ENCODE measurements around the gene PRRC2B.
"Not testable (repeated sequence)": the region's sequence is repeated elsewhere in the genome, so short reads cannot be mapped to it uniquely, and the experiment has no call there.

PRRC2B gene

GRCh38 chr9:131386281-131386680, 7.6 kb upstream of the PRRC2B start:
- DNase-seq (ENCODE audit: low read depth): no peak

DNA sequence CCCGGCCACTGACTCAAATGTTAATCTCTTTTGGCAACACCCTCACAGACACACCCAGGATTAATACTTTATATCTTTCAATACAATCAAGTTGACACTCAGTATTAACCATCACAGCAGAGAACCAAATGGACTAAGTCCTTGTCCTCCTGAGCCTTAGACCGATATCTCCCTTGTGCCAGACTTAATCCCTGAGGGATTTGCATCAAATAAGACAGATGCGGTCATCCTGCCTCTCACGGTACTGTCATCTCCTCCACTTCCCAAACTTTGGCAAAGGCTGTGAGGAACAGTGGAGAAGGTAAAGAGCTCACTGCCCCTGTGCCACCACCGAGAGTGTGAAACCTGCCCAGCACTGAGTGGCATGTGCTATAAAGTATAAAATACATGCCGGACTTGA, 6.5 kb upstream of the PRRC2B start:
- DNase-seq (ENCODE audit: low read depth): no peak

- no peak for DNase-seq (ENCODE audit: low read depth)
Observed at GRCh38 chr9:131391020-131391419, 2.9 kb upstream of the PRRC2B start.

DNA sequence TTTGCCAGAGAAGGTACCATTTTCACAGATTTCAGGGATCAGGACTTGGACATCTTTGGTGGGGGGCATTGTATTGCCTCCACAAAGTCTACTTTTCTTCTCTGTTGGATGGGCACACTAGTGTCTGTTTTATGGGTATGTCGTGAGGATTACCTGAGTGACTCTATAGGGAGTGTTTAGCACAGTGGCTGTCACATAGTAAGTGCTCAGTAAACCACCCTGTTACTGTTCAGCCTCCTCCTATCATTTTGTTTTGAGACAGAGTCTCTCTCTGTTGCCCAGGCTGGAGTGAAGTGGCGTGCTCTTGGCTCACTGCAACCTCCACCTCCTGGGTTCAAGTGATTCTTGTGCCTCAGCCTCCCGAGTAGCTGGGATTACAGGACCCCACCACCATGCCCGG, 2.4 kb upstream of the PRRC2B start:
- DNase-seq (ENCODE audit: low read depth): no peak

DNA sequence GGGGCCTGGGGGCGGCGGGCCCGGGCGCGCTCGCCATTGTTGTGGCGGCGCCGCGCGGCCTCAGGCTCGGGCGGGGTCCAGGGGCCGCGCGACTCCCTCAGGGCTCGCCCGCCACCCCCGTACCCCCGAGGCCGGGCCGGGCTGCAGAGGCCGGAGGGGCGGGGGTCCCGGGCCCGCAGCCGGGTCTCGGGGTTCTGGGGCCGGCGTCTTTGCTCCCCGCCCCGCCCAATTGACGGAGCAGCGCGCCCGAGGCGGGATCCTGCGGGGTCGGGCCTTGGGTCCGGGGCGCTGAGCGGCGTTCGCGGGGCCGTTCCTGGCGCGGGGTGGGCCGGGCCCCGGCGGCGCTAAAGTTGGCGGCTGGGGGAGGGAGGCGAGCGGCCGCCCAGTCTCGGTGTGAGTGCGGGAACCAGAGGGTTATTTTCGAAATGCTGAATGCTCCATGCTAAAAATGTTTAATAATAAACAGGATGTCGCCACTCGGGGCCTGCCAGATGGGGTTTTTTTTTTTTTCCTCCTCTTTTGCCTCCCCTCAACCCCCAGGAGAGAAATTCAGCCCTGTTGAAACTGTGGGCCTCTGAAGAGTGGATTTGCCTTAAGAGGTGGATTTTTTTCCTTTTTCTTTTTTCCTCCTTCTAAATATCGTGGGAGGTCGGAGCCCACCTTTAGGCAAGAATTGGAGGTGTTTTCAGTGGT, 724 bp downstream of the PRRC2B start:
- no peak for DNase-seq (ENCODE audit: low read depth)

DNA sequence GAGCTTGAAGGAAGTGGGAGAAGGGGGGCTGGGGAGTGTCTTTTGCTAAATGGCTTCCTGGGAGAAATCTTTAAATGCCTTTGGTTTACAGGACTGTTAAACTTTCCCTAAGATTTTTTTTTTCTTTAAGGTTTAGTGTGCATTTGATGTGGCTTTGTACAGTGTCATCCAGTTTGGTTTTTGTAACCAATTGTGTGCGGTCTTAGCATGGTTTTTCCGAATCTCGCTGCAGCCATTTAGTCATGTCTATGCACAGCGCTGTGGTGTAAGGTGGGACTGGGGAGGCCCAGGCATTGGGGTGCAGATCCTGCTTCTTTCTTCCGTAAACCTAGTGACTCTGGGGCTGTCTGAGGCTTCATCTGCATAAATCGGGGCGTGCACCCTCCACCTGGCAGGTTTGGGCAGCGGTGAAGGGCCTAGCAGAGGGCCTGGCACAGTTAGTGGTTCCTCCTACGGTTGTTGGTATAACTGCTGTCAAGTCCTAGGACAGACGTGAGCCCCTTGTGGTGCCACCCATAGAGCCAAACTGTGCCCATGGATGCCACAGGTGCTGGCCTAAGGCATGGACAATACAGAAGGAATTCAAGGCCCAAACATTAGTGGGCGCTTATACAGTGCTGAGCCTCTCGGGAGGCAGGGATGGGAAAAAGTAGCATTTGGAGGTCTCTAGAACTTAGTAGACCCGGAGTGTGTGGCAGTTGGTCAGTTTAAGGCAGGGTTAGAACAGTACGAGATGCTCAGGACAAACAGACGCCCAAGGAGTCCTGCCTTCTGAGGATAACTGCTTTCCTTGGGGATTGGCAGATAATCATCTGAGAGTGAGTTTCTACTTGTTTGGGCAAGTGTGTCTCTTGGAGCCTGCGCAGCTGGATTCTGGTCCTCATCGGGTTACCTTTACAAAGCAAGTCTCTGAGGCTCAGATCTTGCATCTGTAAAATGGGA, 1.5 kb downstream of the PRRC2B start:
- DNase-seq (ENCODE audit: low read depth): peak; percentile 67

- DNase-seq (ENCODE audit: low read depth): not testable (repeated sequence)
Observed at GRCh38 chr9:131396099-131396479, 2.2 kb downstream of the PRRC2B start.

DNA sequence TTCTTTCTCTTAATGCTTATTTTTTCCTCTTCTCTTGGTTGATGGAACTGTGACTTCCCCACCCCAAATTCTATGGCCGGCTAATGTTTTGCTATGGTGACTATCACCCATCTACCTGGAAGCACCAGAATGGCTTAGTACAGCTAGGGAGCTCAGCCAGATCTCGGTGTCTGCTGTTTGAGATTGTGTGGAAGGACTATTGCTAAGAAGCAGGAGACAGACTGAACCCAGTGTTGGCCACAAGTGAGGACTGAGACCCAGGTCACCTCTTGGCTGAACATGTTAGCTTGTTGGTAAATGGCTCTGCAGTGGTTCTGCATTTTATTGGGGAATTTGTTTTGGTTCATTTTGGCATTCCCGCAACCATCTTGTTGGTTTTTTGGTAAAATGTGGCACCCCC, 2.7 kb downstream of the PRRC2B start:
- no peak for DNase-seq (ENCODE audit: low read depth)

GRCh38 chr9:131397100-131397790, 3.4 kb downstream of the PRRC2B start:
- no peak for DNase-seq (ENCODE audit: low read depth)

- DNase-seq (ENCODE audit: low read depth): peak; percentile 46
Observed at GRCh38 chr9:131398204-131398603, 4.3 kb downstream of the PRRC2B start.

GRCh38 chr9:131399972-131400371, 6.1 kb downstream of the PRRC2B start:
- DNase-seq (ENCODE audit: low read depth): no peak

- DNase-seq (ENCODE audit: low read depth): no peak
Observed at GRCh38 chr9:131400627-131401026, 6.7 kb downstream of the PRRC2B start.

DNA sequence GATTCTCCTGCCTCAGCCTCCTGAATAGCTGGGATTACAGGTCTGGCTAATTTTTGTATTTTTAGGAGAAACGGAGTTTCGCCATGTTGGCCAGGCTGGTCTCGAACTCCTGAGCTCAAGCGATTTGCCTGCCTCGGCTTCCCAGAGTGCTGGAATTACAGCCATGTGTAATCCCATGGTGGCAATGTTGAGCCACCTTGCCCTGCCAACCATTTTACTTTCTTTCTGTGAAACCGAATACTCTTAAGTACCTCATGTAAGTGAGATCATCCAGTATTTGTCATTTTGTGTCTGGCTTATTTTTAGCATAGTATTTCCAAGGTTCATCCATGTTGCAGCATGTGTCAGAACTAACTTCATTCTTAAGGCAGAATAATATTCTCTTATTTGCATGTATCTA, 8.2 kb downstream of the PRRC2B start:
- no peak for DNase-seq (ENCODE audit: low read depth)

DNA sequence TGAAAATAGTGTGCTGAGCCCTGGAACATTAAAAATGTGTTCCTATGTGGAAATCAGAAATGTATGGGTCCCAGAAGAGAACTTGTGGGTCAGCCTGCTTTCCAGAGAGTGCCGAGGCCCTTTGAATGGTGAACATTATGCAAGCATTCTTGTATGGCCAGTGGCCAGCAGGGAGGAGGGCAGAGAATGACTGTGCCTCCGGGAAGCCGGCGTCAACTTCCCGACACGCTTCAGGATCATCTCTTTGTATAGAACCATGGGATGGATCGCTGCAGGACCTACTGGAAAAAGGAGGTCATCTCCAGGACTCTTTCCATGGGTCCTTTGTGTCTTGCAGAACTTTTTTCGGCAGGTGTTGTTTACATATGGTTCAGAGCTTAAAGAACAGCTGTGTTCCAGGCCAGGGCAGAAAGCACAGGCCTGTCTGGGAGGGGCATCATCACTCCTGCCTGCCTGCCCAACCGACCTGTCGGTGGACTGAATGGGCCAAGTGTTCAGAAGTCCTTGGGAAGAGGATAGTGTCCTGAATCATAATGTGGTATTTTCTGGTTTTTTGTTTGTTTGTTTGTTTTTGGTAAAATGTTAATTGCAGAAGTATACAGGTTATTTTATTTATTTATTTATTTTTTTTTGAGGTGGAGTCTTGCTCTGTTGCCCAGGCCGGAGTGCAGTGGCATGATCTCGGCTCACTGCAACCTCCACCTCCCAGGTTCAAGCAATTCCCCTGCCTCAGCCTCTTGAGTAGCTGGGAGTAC, 9.0 kb downstream of the PRRC2B start:
- no peak for DNase-seq (ENCODE audit: low read depth)

DNA sequence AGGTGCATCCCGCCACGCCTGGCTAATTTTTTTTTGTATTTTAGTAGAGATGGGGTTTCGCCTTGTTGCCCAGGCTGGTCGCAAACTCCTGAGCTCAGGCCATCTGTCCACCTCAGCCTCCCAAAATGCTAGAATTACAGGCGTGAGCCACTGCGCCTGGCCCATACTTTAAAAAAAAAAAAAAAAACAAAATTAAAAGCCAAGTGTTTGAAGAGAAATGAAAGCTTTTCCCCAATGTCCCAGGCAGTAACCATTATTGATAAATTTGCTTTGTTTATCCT, 9.5 kb downstream of the PRRC2B start:
- no peak for DNase-seq (ENCODE audit: low read depth)

DNA sequence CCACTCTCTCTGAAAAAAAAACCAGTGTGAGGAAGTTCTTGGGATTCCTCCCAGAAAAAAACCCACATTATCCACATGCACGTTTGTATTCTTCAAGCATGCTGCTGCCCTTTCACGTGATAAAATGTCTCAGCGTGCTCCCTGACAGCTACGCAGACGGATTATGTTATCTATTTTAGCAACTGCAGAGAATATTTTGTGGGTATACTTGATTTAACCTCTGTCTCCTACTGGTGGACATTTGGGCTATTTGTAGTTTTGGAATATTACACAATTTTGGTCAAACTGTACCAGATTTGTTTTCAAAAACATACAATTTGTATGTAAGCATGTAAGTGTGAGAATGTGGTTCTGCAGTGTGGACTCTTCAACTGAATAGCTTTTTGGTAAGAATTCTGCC, 10.7 kb downstream of the PRRC2B start:
- no peak for DNase-seq (ENCODE audit: low read depth)

- no peak for DNase-seq (ENCODE audit: low read depth)
Observed at GRCh38 chr9:131404987-131405386, 11.1 kb downstream of the PRRC2B start.

GRCh38 chr9:131405428-131405827, 11.5 kb downstream of the PRRC2B start:
- DNase-seq (ENCODE audit: low read depth): no peak

DNA sequence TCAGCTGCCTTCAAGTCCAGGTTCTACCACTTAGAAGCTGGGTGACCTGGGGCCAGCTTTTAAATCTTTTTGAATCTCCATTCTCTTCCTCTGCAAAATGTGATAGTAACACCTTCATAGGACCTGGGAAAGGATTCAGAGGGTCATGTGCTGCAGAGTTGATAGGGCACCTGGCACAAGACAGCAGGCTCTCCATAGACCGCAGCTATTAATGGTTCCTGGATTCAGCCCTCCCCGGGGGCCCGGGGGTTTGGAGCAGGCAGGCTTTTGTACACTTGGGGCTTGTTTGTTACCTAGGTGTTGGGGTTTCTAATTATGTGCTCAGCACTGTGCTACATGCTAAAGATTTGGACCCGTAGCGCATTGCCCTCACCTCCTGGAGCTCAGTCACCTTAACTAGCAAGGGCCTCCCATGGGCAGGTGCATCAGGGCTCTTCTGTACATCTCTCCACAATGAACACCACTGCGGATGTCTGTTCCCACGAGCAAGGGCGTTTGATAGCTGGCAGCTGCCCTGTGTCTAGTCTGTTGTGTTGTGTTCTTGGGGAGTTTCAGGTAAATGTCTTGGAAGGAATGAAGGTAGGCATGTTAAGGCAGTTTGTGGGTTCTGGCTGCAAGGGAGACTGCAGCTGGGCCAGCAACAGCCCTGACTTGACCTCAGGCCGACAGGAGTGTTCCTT, 12.1 kb downstream of the PRRC2B start:
- no peak for DNase-seq (ENCODE audit: low read depth)

- no peak for DNase-seq (ENCODE audit: low read depth)
Observed at GRCh38 chr9:131406563-131407436, 12.9 kb downstream of the PRRC2B start.

GRCh38 chr9:131407717-131408195, 13.9 kb downstream of the PRRC2B start:
- DNase-seq (ENCODE audit: low read depth): peak; percentile 37

All from stimulated activated CD8-positive, alpha-beta memory T cell treated with anti-CD3 and anti-CD28 coated beads, Interleukin-12 subunit alpha, Interleukin-12 subunit beta, amount 100 ng/mL, for 1 hour (primary cell).